Lung (tissue), 12 donors: Measurements from ENCODE around the gene CCDC149. TPM values are rescaled to one million over a fixed set of nuclear protein-coding genes. Genes with fewer than 3 reads are reported as not detected.

Experiments used
- ATAC-seq: fragments of 200-7000 bp; cut with Tn5 transposase; one replicate; pipeline ENCODE4 v1.9.1; 2020; ENCODE audit warnings: moderate number of reproducible peaks; ENCODE audit not compliant: insufficient read depth, low FRiP score
- DNase-seq, 3 donors: peaks; one replicate each; pipeline ENCODE4 v3.0.0-alpha.2; 2013 to 2017
- H3K27ac ChIP-seq, 2 donors: one replicate each; pipeline ENCODE4 v1.5.1; 2013; ENCODE audit warnings: mild to moderate bottlenecking in 2 of 2, moderate library complexity in 2 of 2, control low read depth in 1 of 2, inconsistent platforms in 1 of 2, low read depth in 1 of 2, low read length in 1 of 2
- H3K27me3 ChIP-seq, 3 donors: one replicate each; pipeline ENCODE4 v1.5.1; 2013; ENCODE audit warnings: low read length in 2 of 3; ENCODE audit not compliant: control insufficient read depth in 3 of 3, insufficient read depth in 3 of 3
- H3K36me3 ChIP-seq, 4 donors: one replicate each; pipeline ENCODE4 v1.5.1; 2013; ENCODE audit warnings: low read length in 4 of 4, mild to moderate bottlenecking in 1 of 4, moderate library complexity in 1 of 4; ENCODE audit not compliant: control insufficient read depth in 4 of 4, insufficient read depth in 4 of 4
- H3K4me1 ChIP-seq, 5 donors: one replicate each; pipeline ENCODE4 v1.5.1; 2013; ENCODE audit warnings: low read length in 5 of 5, mild to moderate bottlenecking in 2 of 5, moderate library complexity in 1 of 5; ENCODE audit not compliant: control insufficient read depth in 5 of 5, insufficient read depth in 5 of 5
- H3K4me3 ChIP-seq: one replicate; pipeline ENCODE4 v1.5.1; 2013; ENCODE audit warnings: mild to moderate bottlenecking, control low read depth, moderate library complexity
- H3K9ac ChIP-seq, 2 donors: one replicate each; pipeline ENCODE4 v1.5.1; 2013; ENCODE audit warnings: low read length in 2 of 2, control low read depth in 1 of 2; ENCODE audit not compliant: insufficient read depth in 1 of 2
- H3K9me3 ChIP-seq, 4 donors: one replicate each; pipeline ENCODE4 v1.5.1; 2013; ENCODE audit warnings: low read length in 3 of 4, mild to moderate bottlenecking in 1 of 4, moderate library complexity in 1 of 4; ENCODE audit not compliant: control insufficient read depth in 4 of 4, insufficient read depth in 3 of 4
- WGBS, 2 donors: extraction: QIAGEN DNeasy Blood & Tissue Kit; methylation state at CpG; one replicate each; pipeline ENCODE4 v1.1.7; 2013; 5-methylcytosine and 5-hydroxymethylcytosine counted together
- polyA plus RNA-seq, 2 donors: library from polyadenylated mRNA; stranded (reverse); fragments of 200-250 nt; gene quantifications; one replicate each; pipeline ENCODE4 v1.2.1, GENCODE V29; 2013
- total RNA-seq, 2 donors: library from RNA; depleted of rRNA in 1 of 2; stranded (reverse); fragments of >200 nt in 1 of 2; gene quantifications; one replicate each; pipeline ENCODE4 v1.2.1, GENCODE V29; 2014 to 2021
- TF ChIP-seq, protein P1 (sequence below): IDR thresholded peaks from 2 replicates; pipeline ENCODE4 v1.5.1; 2012; ENCODE audit warnings: mild to moderate bottlenecking; ENCODE audit errors: control extremely low read depth, extremely low read depth
- donor health status: control.
- donor health status: control.
- donor health status: Bipolar disorder and iron deficiency.
- donor health status: healthy.
- donor health status: DM: yes; HTN: yes; CAD: no.

CCDC149 gene
- total and polyA plus RNA-seq, 4 donors, result 8.6 to 21.4 (median 17.1) TPM

DNA sequence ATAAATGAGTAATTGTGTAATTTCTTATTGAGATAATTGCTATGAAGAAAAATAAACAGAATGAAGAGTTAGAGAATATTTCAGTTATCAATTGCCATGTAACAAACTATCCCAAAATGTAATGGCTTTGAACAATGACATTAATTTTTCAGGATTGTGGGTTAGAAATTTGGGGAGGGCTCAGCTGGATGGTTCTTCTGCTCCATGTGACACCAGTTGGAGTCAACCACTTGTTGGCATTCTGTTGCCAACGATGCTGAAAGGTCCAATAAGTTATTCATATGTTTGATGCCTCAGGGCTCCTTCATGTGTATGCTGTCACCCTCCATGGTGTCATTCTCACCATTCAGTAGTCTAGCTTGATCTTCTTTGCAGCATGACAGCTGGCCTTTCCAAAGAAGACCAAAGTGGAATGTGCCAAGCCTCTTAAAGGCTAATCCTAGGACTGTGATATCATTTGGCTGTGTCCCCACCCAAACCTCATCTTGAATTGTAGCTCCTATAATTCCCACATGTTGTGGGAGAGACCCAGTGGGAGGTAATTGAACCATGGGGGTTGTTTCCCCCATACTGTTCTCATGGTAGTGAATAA, 20.9 kb upstream of the CCDC149 start:
- 67 to 85% methylated on average over 1 of the region's 1 CpG for WGBS, 2 donors
- TF ChIP-seq, protein P1, sequence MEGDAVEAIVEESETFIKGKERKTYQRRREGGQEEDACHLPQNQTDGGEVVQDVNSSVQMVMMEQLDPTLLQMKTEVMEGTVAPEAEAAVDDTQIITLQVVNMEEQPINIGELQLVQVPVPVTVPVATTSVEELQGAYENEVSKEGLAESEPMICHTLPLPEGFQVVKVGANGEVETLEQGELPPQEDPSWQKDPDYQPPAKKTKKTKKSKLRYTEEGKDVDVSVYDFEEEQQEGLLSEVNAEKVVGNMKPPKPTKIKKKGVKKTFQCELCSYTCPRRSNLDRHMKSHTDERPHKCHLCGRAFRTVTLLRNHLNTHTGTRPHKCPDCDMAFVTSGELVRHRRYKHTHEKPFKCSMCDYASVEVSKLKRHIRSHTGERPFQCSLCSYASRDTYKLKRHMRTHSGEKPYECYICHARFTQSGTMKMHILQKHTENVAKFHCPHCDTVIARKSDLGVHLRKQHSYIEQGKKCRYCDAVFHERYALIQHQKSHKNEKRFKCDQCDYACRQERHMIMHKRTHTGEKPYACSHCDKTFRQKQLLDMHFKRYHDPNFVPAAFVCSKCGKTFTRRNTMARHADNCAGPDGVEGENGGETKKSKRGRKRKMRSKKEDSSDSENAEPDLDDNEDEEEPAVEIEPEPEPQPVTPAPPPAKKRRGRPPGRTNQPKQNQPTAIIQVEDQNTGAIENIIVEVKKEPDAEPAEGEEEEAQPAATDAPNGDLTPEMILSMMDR, result no peak
- Histone ChIP-seq H3K4me3 (no peak overlapping the region), H3K27ac (no peak overlapping the region), H3K36me3 (no peaks in the 10 kb centered on the region), H3K9me3 (peaks cover 0 to 11% (median 6%) of the 10 kb centered on the region in 4 donors), H3K9ac (no peak overlapping the region), H3K4me1 (peaks cover 0 to 1% (median 0%) of the 10 kb centered on the region in 5 donors), H3K27me3 (no peaks in the 10 kb centered on the region)
- ATAC-seq, result no peak
- no peak for DNase-seq

DNA sequence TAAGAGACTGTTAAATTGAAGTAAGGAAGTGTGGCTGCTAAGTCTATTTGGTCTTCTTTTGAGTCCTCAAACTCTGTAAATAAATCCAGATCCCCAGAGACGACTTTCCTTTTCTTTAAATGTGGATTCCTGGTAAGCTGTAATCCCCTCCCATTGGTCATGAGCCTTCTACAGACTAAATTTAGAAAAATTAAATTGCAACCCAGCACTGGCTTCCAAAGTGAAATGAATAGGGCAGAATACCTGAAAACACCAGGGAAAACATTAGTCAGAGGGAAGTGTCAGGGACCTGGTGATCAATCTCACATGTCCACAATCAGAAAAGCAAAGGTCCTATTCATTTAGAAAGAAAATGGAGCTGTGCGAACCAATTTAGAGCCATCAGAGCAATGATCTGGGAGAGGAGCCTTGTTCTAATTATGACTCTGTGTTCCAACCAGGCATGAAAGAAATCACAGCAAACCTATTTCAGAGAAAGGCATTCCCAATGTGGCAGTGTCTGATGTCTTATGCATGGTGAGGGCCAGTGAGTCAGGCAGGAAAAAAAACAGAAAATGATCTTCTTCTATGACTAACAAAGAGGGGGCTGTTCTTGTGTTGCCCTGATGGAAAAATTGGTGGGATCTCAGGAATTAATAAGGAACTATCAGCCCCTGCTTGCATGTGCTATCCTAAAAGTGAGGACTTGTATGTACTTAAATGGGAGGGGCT, 19.8 kb upstream of the CCDC149 start:
- H3K4me1 ChIP-seq, result peaks cover 0 to 1% (median 0%) of the 10 kb centered on the region in 5 donors
- H3K9ac ChIP-seq, result no peak overlapping the region
- DNase-seq (no peak), ATAC-seq (no peak)
- H3K27me3 ChIP-seq, result no peaks in the 10 kb centered on the region
- TF ChIP-seq, protein P1, result no peak
- 72 to 90% methylated on average over 2 of the region's 2 CpGs for WGBS, 2 donors
- H3K4me3 ChIP-seq, result no peak overlapping the region
- H3K36me3 ChIP-seq, result no peaks in the 10 kb centered on the region
- H3K27ac ChIP-seq, result no peak overlapping the region
- peaks cover 0 to 9% (median 6%) of the 10 kb centered on the region in 4 donors for H3K9me3 ChIP-seq

DNA sequence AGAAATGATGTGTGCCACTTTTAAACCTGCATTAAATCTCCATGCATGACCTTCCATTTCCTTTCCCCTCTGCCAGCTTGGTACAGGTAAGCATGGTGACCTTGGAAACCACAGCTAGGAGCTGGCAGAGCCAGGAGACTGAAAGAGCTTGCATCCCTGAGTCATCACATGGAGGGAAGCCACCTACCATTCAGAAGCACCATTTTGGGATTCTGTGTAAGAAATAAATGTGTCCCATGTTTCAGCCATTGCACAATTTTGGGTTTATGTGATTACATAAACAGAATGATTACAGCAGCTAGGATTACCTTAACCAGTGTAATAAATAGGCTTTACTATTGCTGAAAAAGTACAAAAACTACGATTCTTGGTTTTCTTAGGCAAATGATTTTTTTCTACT, 17.3 kb upstream of the CCDC149 start:
- H3K4me1 ChIP-seq, result peaks cover 0 to 1% (median 0%) of the 10 kb centered on the region in 5 donors
- H3K4me3 ChIP-seq, result no peak overlapping the region
- peaks cover 0 to 8% (median 4%) of the 10 kb centered on the region in 4 donors for H3K9me3 ChIP-seq
- TF ChIP-seq, protein P1, result no peak
- H3K27me3 ChIP-seq, result no peaks in the 10 kb centered on the region
- H3K9ac ChIP-seq, result no peak overlapping the region
- DNase-seq (no peak), ATAC-seq (no peak)
- no peaks in the 10 kb centered on the region for H3K36me3 ChIP-seq
- no peak overlapping the region for H3K27ac ChIP-seq
- WGBS, 2 donors, result 39 to 69% methylated on average over 1 of the region's 1 CpG
